IMR-90 (cell line): ENCODE data around the gene EBF3. TPM values are rescaled to one million over a fixed set of nuclear protein-coding genes. Genes with fewer than 3 reads are reported as not detected.

Experiments
- ATAC-seq: fragments of 200-7000 bp; cut with Tn5 transposase; 2 replicates; pipeline ENCODE4 v1.9.1; 2020; ENCODE audit warnings: low read depth, mild to moderate bottlenecking, moderate library complexity
- BruUV-seq: library from RNA; stranded (reverse); fragments of 400-500 nt; replicated peaks from 2 replicates; lab custom pipeline; 2021; lab: Mats Ljungman, UMichigan
- CTCF ChIA-PET: fragments of 300-600 bp; formaldehyde crosslinking; extraction: SDS; loops from one replicate; lab custom pipeline; 2021; ENCODE audit warnings: antibody characterized with exemption; lab: Yijun Ruan, JAX
- POLR2A ChIA-PET: fragments of 300-600 bp; sonication (Branson Sonifier 250); formaldehyde crosslinking; loops from one replicate; lab custom pipeline; 2022; ENCODE audit warnings: antibody characterized with exemption; ENCODE audit not compliant: unreplicated experiment; lab: Charles Lee
- DNase-seq: peaks from one replicate; pipeline ENCODE4 v3.0.0; 2013
- H2AFZ ChIP-seq: replicated peaks from 2 replicates; pipeline ENCODE3; 2013; ENCODE audit warnings: low read length, mild to moderate bottlenecking; ENCODE audit not compliant: poor library complexity
- H2AK5ac ChIP-seq: 2 replicates; pipeline ENCODE4 v1.6.1; 2013; ENCODE audit warnings: low read depth, low read length, inconsistent platforms
- H2AK9ac ChIP-seq: replicated peaks from 2 replicates; pipeline ENCODE3; 2013; ENCODE audit warnings: mild to moderate bottlenecking, low read depth, low read length, moderate library complexity; ENCODE audit not compliant: poor library complexity
- H2BK120ac ChIP-seq: 2 replicates; pipeline ENCODE4 v1.6.1; 2013; ENCODE audit warnings: low read depth, low read length, inconsistent platforms
- H2BK15ac ChIP-seq: 3 replicates; pipeline ENCODE4 v1.6.1; 2013; ENCODE audit warnings: low read depth, low read length, inconsistent platforms
- H2BK20ac ChIP-seq: 2 replicates; pipeline ENCODE4 v1.6.1; 2013; ENCODE audit warnings: low read depth, mild to moderate bottlenecking, inconsistent platforms, low read length, moderate library complexity
- H2BK5ac ChIP-seq: 2 replicates; pipeline ENCODE4 v1.6.1; 2013; ENCODE audit warnings: mild to moderate bottlenecking, low read depth, low read length, inconsistent platforms; ENCODE audit not compliant: poor library complexity, severe bottlenecking
- H3K14ac ChIP-seq: replicated peaks from 2 replicates; pipeline ENCODE4 v1.6.1; 2013; ENCODE audit warnings: low read depth, low read length, inconsistent platforms
- H3K18ac ChIP-seq: 2 replicates; pipeline ENCODE4 v1.6.1; 2013; ENCODE audit warnings: low read depth, low read length, control low read depth
- H3K23ac ChIP-seq: 2 replicates; pipeline ENCODE4 v1.6.1; 2013; ENCODE audit warnings: low read depth, low read length, inconsistent platforms
- H3K27ac ChIP-seq: 2 replicates; pipeline ENCODE4 v1.5.1; 2013; ENCODE audit warnings: mild to moderate bottlenecking, control low read depth, low read length; ENCODE audit not compliant: insufficient read depth
- H3K27me3 ChIP-seq: 2 replicates; pipeline ENCODE4 v1.6.1; 2013; ENCODE audit warnings: low read length; ENCODE audit not compliant: control insufficient read depth, insufficient read depth
- H3K36me3 ChIP-seq: 2 replicates; pipeline ENCODE4 v1.6.1; 2013; ENCODE audit warnings: low read length, mixed read lengths; ENCODE audit not compliant: control insufficient read depth, insufficient read depth
- H3K4ac ChIP-seq: 2 replicates; pipeline ENCODE4 v1.6.1; 2013; ENCODE audit warnings: low read depth, low read length, inconsistent platforms
- H3K4me1 ChIP-seq: 2 replicates; pipeline ENCODE4 v1.6.1; 2013; ENCODE audit warnings: low read length, mixed read lengths; ENCODE audit not compliant: control insufficient read depth, insufficient read depth
- H3K4me2 ChIP-seq: 2 replicates; pipeline ENCODE4 v1.6.1; 2013; ENCODE audit warnings: low read depth, mild to moderate bottlenecking, control low read depth, low read length, moderate library complexity
- H3K4me3 ChIP-seq: 2 replicates; pipeline ENCODE4 v1.5.1; 2013; ENCODE audit warnings: low read depth, mild to moderate bottlenecking, control low read depth, low read length, moderate library complexity; ENCODE audit not compliant: insufficient read depth
- H3K56ac ChIP-seq: 2 replicates; pipeline ENCODE4 v1.6.1; 2013; ENCODE audit warnings: low read length, inconsistent platforms; ENCODE audit not compliant: insufficient read depth; ENCODE audit errors: extremely low read depth
- H3K79me1 ChIP-seq, 2 experiments: 2 replicates each; pipeline ENCODE4 v1.6.1; 2013; ENCODE audit warnings: low read length in 2 of 2, inconsistent platforms in 1 of 2, low read depth in 1 of 2
- H3K9ac ChIP-seq: 2 replicates; pipeline ENCODE4 v1.6.1; 2013; ENCODE audit warnings: low read depth, low read length, control low read depth
- H3K9me1 ChIP-seq: 2 replicates; pipeline ENCODE4 v1.6.1; 2013; ENCODE audit warnings: low read length, inconsistent platforms; ENCODE audit not compliant: insufficient read depth
- H3K9me3 ChIP-seq: 2 replicates; pipeline ENCODE4 v1.6.1; 2013; ENCODE audit warnings: low read length; ENCODE audit not compliant: control insufficient read depth, insufficient read depth
- H4K20me1 ChIP-seq: 2 replicates; pipeline ENCODE4 v1.6.1; 2013; ENCODE audit warnings: low read length, inconsistent platforms; ENCODE audit not compliant: insufficient read depth
- H4K5ac ChIP-seq: 2 replicates; pipeline ENCODE4 v1.6.1; 2013; ENCODE audit warnings: mild to moderate bottlenecking, low read depth, low read length, control low read depth
- H4K8ac ChIP-seq, 2 experiments: 2 replicates each; pipeline ENCODE4 v1.6.1; 2013; ENCODE audit warnings: low read depth in 2 of 2, low read length in 2 of 2, control low read depth in 1 of 2, inconsistent platforms in 1 of 2
- H4K91ac ChIP-seq: 2 replicates; pipeline ENCODE4 v1.6.1; 2013; ENCODE audit warnings: low read depth, low read length, inconsistent platforms; ENCODE audit not compliant: insufficient read depth
- BHLHE40 ChIP-seq: fragments of 150-350 bp; IDR thresholded peaks from 2 replicates; pipeline ENCODE4 v1.6.1; 2016; ENCODE audit warnings: mild to moderate bottlenecking, low read depth, low read length
- CHD1 ChIP-seq: IDR thresholded peaks from 2 replicates; pipeline ENCODE4 v1.6.1; 2012; ENCODE audit warnings: low read depth, low read length, improper control_type of control experiment
- CTCF ChIP-seq: conservative IDR thresholded peaks from 2 replicates; pipeline ENCODE4 v1.5.1; 2012; ENCODE audit warnings: mild to moderate bottlenecking, low read depth, low read length, improper control_type of control experiment
- ELK1 ChIP-seq: fragments of 150-350 bp; IDR thresholded peaks from 2 replicates; pipeline ENCODE4 v1.6.1; 2016; ENCODE audit warnings: low read depth, mild to moderate bottlenecking, low read length, moderate library complexity, borderline replicate concordance
- MAFK ChIP-seq: IDR thresholded peaks from 2 replicates; pipeline ENCODE4 v1.6.1; 2012; ENCODE audit warnings: low read depth, low read length, improper control_type of control experiment
- MAZ ChIP-seq: IDR thresholded peaks from 2 replicates; pipeline ENCODE4 v1.6.1; 2012; ENCODE audit warnings: low read depth, mild to moderate bottlenecking, low read length, improper control_type of control experiment, moderate library complexity, borderline replicate concordance
- RAD21 ChIP-seq: IDR thresholded peaks from 2 replicates; pipeline ENCODE4 v1.6.1; 2012; ENCODE audit warnings: low read length, improper control_type of control experiment
- RCOR1 ChIP-seq: IDR thresholded peaks from 2 replicates; pipeline ENCODE4 v1.6.1; 2012; ENCODE audit warnings: mild to moderate bottlenecking, low read length, improper control_type of control experiment; ENCODE audit not compliant: insufficient replicate concordance
- SMC3 ChIP-seq: fragments of 150-350 bp; IDR thresholded peaks from 2 replicates; pipeline ENCODE4 v1.6.1; 2016; ENCODE audit warnings: low read depth, mild to moderate bottlenecking, antibody characterized with exemption, low read length, moderate library complexity
- USF2 ChIP-seq: fragments of 150-350 bp; IDR thresholded peaks from 2 replicates; pipeline ENCODE4 v1.6.1; 2017; ENCODE audit warnings: mild to moderate bottlenecking, antibody characterized with exemption, low read length, low read depth
- WGBS, 2 experiments: methylation state at CpG; one replicate each; pipeline versions ENCODE4 v1.1.5 to v1.1.7; 2013; ENCODE audit warnings: missing lambda C conversion rate in 2 of 2; ENCODE audit not compliant: insufficient read length in 1 of 2; ENCODE audit errors: extremely low coverage in 2 of 2; 5-methylcytosine and 5-hydroxymethylcytosine counted together
- dilution Hi-C: fragments of 300-500 bp; cut with HindIII; formaldehyde crosslinking; loops from one replicate; pipeline ENCODE4 v1.14.3; 2018; ENCODE audit warnings: low sequenced_read_pairs; ENCODE audit not compliant: unreplicated experiment
- in situ Hi-C: fragments of 300-500 bp; cut with MboI; formaldehyde crosslinking; loops from 3 replicates; pipeline ENCODE4 v1.14.3; 2019; ENCODE audit warnings: low sequenced_read_pairs, inconsistent platforms, mixed read lengths
- intact Hi-C: fragments of 100-400 bp; cut with micrococcal nuclease; formaldehyde crosslinking; loops from 2 replicates; pipeline ENCODE4 v1.10.0; 2022
- polyA plus RNA-seq, 3 experiments: library from polyadenylated mRNA; depleted of rRNA; stranded (reverse); fragments of >200 nt; gene quantifications; 2 replicates each; pipeline ENCODE4 v1.2.3, GENCODE V29; 2012; ENCODE audit warnings: low replicate concordance in 1 of 3
- total RNA-seq: library from RNA; depleted of rRNA; stranded (reverse); fragments of >200 nt; gene quantifications from 2 replicates; pipeline ENCODE4 v1.2.3, GENCODE V29; 2012

Gene EBF3
- total and polyA plus RNA-seq, 2 of the 4 experiments (the other 2 are of a cell fraction) = 0.36 to 0.70 TPM

- H3K36me3 ChIP-seq = no peaks in the 10 kb centered on the region
- no peaks in the 10 kb centered on the region for H3K79me1 ChIP-seq
- no peaks in the 10 kb centered on the region for H4K20me1 ChIP-seq
- H2AK5ac ChIP-seq = no peak overlapping the region
- H3K14ac ChIP-seq = no peak overlapping the region
- H3K9me1 ChIP-seq = no peaks in the 10 kb centered on the region
- ATAC-seq = no peak
- no TSS peak for BruUV-seq
- H3K27ac ChIP-seq = no peak overlapping the region
- no peak overlapping the region for H2AK9ac ChIP-seq
- H2BK15ac ChIP-seq = no peak overlapping the region
- H4K5ac ChIP-seq = no peak overlapping the region
- H3K4me1 ChIP-seq = no peaks in the 10 kb centered on the region
- no peak for TF ChIP-seq SMC3
- TF ChIP-seq ELK1 = no peak
- no peak for TF ChIP-seq RCOR1
- no peak for TF ChIP-seq USF2
- no peak for TF ChIP-seq CHD1
- no peak for TF ChIP-seq BHLHE40
- no peak for TF ChIP-seq MAFK
- no peak for TF ChIP-seq RAD21
- TF ChIP-seq MAZ = no peak
- no peak for TF ChIP-seq CTCF
- H2BK5ac ChIP-seq = no peak overlapping the region
- no peak overlapping the region for H3K4me3 ChIP-seq
- intact Hi-C loops = no loop called here
- H3K27me3 ChIP-seq = no peaks in the 10 kb centered on the region
- no peak overlapping the region for H2BK20ac ChIP-seq
- no peak overlapping the region for H3K4me2 ChIP-seq
- H3K9ac ChIP-seq = no peak overlapping the region
- H3K56ac ChIP-seq = no peak overlapping the region
- no peak overlapping the region for H3K18ac ChIP-seq
- CTCF ChIA-PET = no interaction called here
- peaks cover 2% of the 10 kb centered on the region; the same call in 1 of the 2 replicates for H3K9me3 ChIP-seq
- H3K23ac ChIP-seq = no peak overlapping the region
- WGBS, 2 experiments = 60% methylated on average over 1 of the region's 5 CpGs; no CpG with 5 or more reads in 1 of the 2 experiments
- H2BK120ac ChIP-seq = no peak overlapping the region
- no peak for DNase-seq
- H4K91ac ChIP-seq = no peak overlapping the region
- no peak overlapping the region for H2AFZ ChIP-seq
- no peak overlapping the region for H3K4ac ChIP-seq
- dilution Hi-C loops = no loop called here
- POLR2A ChIA-PET = no interaction called here
- H4K8ac ChIP-seq = no peak overlapping the region
- in situ Hi-C loops = no loop called here
Measured at GRCh38 chr10:129825221-129825620, 138.9 kb downstream of the EBF3 start.
